A673 (cell line): ENCODE data around the gene MPHOSPH10. TPM values are rescaled to one million over a fixed set of nuclear protein-coding genes. Genes with fewer than 3 reads are reported as not detected.
A peak's percentile ranks its signal among the peaks of the same experiment; 100 is the strongest.

ENCODE experiments used
- BruUV-seq: library from RNA; stranded (reverse); fragments of 400-500 nt; replicated peaks from 2 replicates; lab custom pipeline; 2021; lab: Mats Ljungman, UMichigan
- CTCF ChIA-PET: fragments of 300-600 bp; sonication (Branson Sonifier 250); formaldehyde crosslinking; loops from one replicate; lab custom pipeline; 2022; ENCODE audit warnings: antibody characterized with exemption; lab: Charles Lee
- POLR2A ChIA-PET: fragments of 300-600 bp; sonication (Branson Sonifier 250); formaldehyde crosslinking; loops from one replicate; lab custom pipeline; 2022; ENCODE audit warnings: antibody characterized with exemption; ENCODE audit not compliant: low non-redundant PET; lab: Charles Lee
- DNase-seq: peaks from one replicate; pipeline ENCODE4 v3.0.0-alpha.2; 2015; ENCODE audit warnings: low spot score
- H3K27ac ChIP-seq: fragments of 200-600 bp; sonication (generic); 2 replicates; pipeline ENCODE4 v1.5.1; 2016; ENCODE audit warnings: mixed run types, low read depth, mild to moderate bottlenecking, mixed read lengths, antibody characterized with exemption, low read length; ENCODE audit not compliant: poor library complexity, severe bottlenecking
- H3K27me3 ChIP-seq: fragments of 200-600 bp; sonication (generic); replicated peaks from 2 replicates; pipeline ENCODE4 v1.6.1; 2017; ENCODE audit warnings: mixed run types, low read depth, mild to moderate bottlenecking, mixed read lengths, antibody characterized with exemption, low read length; ENCODE audit not compliant: insufficient read depth, poor library complexity
- H3K36me3 ChIP-seq: fragments of 200-600 bp; sonication (generic); 2 replicates; pipeline ENCODE4 v1.6.1; 2016; ENCODE audit warnings: mixed run types, mild to moderate bottlenecking, mixed read lengths, antibody characterized with exemption, low read length; ENCODE audit not compliant: insufficient read depth, poor library complexity, severe bottlenecking
- H3K4me1 ChIP-seq: fragments of 200-600 bp; sonication (generic); 2 replicates; pipeline ENCODE4 v1.6.1; 2017; ENCODE audit warnings: mixed run types, mild to moderate bottlenecking, mixed read lengths, antibody characterized with exemption, low read length; ENCODE audit not compliant: insufficient read depth, poor library complexity, severe bottlenecking
- H3K4me3 ChIP-seq: fragments of 200-600 bp; sonication (generic); 2 replicates; pipeline ENCODE4 v1.5.1; 2016; ENCODE audit warnings: low read depth, mixed run types, mild to moderate bottlenecking, mixed read lengths, low read length; ENCODE audit not compliant: poor library complexity, severe bottlenecking
- H3K9me3 ChIP-seq: fragments of 200-600 bp; sonication (generic); 2 replicates; pipeline ENCODE4 v1.6.1; 2016; ENCODE audit warnings: mixed run types, low read depth, mild to moderate bottlenecking, mixed read lengths, antibody characterized with exemption, low read length; ENCODE audit not compliant: poor library complexity, severe bottlenecking
- EZH2 ChIP-seq: fragments of 200-600 bp; sonication (generic); IDR thresholded peaks from 2 replicates; pipeline ENCODE4 v1.6.1; 2017; ENCODE audit warnings: borderline replicate concordance, low read depth, mild to moderate bottlenecking, mixed read lengths, antibody characterized with exemption, low read length; ENCODE audit not compliant: poor library complexity, severe bottlenecking
- intact Hi-C: fragments of 100-400 bp; cut with micrococcal nuclease; formaldehyde crosslinking; loops from one replicate; pipeline ENCODE4 v1.10.0; 2022; ENCODE audit not compliant: unreplicated experiment
- total RNA-seq: library from RNA; stranded (reverse); gene quantifications from 2 replicates; pipeline ENCODE4 v1.2.3, GENCODE V29; 2021
- TF ChIP-seq, protein P1 (sequence below): fragments of 300-800, 200-600 bp; sonication (generic); conservative IDR thresholded peaks from 2 replicates; pipeline ENCODE4 v1.5.1; 2017; ENCODE audit warnings: low read depth, mild to moderate bottlenecking, antibody characterized with exemption, low read length, moderate library complexity, mixed read lengths

Gene MPHOSPH10
- total RNA-seq, 1 experiment from 2014 or later, result 66.3 TPM

DNA sequence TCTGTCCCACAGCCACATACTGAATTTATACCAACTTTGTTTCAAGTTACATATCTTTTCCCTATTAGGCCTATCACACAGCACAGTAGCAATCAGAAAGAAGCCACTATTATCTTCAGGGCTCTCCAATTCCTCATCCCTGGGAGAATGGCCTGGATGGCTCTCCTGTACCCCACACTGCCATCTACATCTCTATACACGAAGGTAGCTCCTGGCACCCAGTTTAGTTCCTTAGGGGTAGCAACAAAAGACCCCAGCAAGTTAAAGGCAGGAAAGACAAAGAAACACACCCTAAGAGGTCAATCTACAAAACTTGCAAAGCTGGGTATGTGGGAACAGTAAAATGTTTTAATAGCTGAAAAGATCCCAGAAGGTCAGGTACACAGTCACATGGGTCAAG, 56.5 kb downstream of the MPHOSPH10 start:
- H3K27me3 ChIP-seq, result no peaks in the 10 kb centered on the region
- H3K9me3 ChIP-seq, result no peaks in the 10 kb centered on the region
- intact Hi-C loops, result no loop called here
- TF ChIP-seq, protein P1, sequence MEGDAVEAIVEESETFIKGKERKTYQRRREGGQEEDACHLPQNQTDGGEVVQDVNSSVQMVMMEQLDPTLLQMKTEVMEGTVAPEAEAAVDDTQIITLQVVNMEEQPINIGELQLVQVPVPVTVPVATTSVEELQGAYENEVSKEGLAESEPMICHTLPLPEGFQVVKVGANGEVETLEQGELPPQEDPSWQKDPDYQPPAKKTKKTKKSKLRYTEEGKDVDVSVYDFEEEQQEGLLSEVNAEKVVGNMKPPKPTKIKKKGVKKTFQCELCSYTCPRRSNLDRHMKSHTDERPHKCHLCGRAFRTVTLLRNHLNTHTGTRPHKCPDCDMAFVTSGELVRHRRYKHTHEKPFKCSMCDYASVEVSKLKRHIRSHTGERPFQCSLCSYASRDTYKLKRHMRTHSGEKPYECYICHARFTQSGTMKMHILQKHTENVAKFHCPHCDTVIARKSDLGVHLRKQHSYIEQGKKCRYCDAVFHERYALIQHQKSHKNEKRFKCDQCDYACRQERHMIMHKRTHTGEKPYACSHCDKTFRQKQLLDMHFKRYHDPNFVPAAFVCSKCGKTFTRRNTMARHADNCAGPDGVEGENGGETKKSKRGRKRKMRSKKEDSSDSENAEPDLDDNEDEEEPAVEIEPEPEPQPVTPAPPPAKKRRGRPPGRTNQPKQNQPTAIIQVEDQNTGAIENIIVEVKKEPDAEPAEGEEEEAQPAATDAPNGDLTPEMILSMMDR, result no peak
- TF ChIP-seq EZH2, result no peak
- no peak overlapping the region for H3K27ac ChIP-seq
- H3K36me3 ChIP-seq, result no peaks in the 10 kb centered on the region
- no peak for DNase-seq
- no peaks in the 10 kb centered on the region for H3K4me1 ChIP-seq
- ChIA-PET POLR2A (no interaction called here), CTCF (no interaction called here)
- BruUV-seq, result no TSS peak
- H3K4me3 ChIP-seq, result no peak overlapping the region

DNA sequence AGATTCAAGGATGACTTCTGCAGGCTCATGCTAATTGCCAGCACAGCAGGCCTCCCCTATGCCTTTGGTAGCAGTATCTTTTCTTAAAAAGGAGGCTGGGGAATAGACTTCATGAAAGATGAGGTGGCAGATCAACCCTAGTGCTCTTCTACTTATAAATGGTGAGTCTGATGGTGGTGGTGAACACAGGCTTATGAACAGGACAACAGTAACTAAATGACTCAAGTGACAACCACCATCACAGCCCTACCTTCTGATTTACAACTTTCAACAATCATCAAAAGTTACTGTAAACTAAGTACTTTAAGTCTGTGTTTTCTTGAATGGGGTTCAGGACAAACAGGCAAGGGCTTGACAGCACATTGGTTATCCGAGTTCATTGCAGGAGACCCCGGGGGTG, 57.2 kb downstream of the MPHOSPH10 start:
- H3K4me3 ChIP-seq, result no peak overlapping the region
- no peak overlapping the region for H3K27ac ChIP-seq
- no peaks in the 10 kb centered on the region for H3K27me3 ChIP-seq
- H3K9me3 ChIP-seq, result no peaks in the 10 kb centered on the region
- intact Hi-C loops, result no loop called here
- DNase-seq, result no peak
- ChIA-PET CTCF (no interaction called here), POLR2A (no interaction called here)
- no peaks in the 10 kb centered on the region for H3K4me1 ChIP-seq
- H3K36me3 ChIP-seq, result no peaks in the 10 kb centered on the region
- BruUV-seq, result no TSS peak
- TF ChIP-seq, protein P1, result no peak
- TF ChIP-seq EZH2, result no peak

DNA sequence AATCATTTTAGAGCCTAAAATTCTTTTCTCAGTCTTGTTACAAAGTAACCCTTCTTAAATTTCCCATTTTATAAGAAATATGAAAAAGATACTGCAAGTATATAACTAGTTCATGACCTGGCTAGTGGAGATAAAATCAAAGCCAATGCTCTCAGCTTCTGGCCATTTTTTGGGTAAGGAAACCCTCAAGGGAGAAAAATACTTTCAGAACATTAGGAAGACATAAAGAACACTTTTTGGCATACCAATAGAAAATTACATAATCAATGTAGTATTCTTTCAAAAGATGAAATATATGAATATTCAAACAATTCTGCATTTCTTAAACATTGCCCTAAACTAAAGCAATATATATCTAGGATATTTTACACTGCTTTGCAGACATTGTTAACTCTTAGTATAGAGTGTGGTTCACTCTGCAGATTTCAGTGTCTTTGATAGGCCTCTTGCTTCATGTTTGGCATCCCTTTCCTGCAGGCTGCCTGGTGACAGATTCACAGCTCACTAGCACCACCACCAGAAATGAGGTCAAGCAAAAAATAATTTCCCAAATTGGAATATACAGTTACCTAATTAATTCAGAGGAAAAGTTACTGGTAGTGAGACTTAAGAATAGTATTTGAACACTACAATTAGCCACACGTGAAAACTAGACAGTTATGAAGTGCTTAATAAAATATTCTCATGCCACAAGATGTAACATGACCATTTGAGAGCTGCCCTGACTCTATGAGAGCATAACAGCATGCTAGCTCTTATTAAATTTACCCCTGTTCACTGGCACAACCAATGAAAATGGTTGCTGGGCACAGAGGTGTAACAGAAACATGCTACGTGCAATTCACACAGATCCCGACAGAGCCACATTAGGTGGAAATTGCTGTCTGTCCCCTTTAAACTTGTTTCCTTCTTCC, 60.5 kb downstream of the MPHOSPH10 start:
- Histone ChIP-seq H3K36me3 (no peaks in the 10 kb centered on the region), H3K27me3 (no peaks in the 10 kb centered on the region), H3K9me3 (no peaks in the 10 kb centered on the region), H3K4me1 (no peaks in the 10 kb centered on the region), H3K4me3 (no peak overlapping the region), H3K27ac (no peak overlapping the region)
- peak; percentile 32 for DNase-seq
- no TSS peak for BruUV-seq
- no peak for TF ChIP-seq EZH2
- TF ChIP-seq, protein P1, result peak; percentile 48
- ChIA-PET CTCF (no interaction called here), POLR2A (no interaction called here)
- intact Hi-C loops, result no loop called here
